ENCODE measurements around the gene FGFRL1. TPM values are rescaled to one million over a fixed set of nuclear protein-coding genes. Genes with fewer than 3 reads are reported as not detected.
"Not testable (repeated sequence)": the region's sequence is repeated elsewhere in the genome, so short reads cannot be mapped to it uniquely, and the experiment has no call there.

FGFRL1 gene
- total RNA-seq, 2 donors from 2014 or later, result 16.0 to 34.7 TPM

- intact Hi-C loops (cut with DNase I), result no loop called here
- peaks cover 27% of the 10 kb centered on the region for H3K27me3 ChIP-seq
- DNase-seq, result no peak
- H3K9me3 ChIP-seq, result no peaks in the 10 kb centered on the region
- H3K27ac ChIP-seq, result no peak overlapping the region
- no peak overlapping the region for H3K4me3 ChIP-seq
- H3K9ac ChIP-seq (ENCODE audit: low read depth in 2 of 2, low read length in 2 of 2), result no peak overlapping the region
- no peak for TF ChIP-seq CTCF (IDR thresholded peaks at IDR 0.05)
- H3K4me1 ChIP-seq, result peaks cover 8% of the 10 kb centered on the region
- no peaks in the 10 kb centered on the region for H3K36me3 ChIP-seq
Observed at GRCh38 chr4:995311-996026, 16.0 kb upstream of the FGFRL1 start.

- no peak for DNase-seq
- H3K4me3 ChIP-seq, result no peak overlapping the region
- TF ChIP-seq CTCF (IDR thresholded peaks at IDR 0.05), result no peak
- no peak overlapping the region for H3K9ac ChIP-seq (ENCODE audit: low read depth in 2 of 2, low read length in 2 of 2)
- intact Hi-C loops (cut with DNase I), result no loop called here
- H3K9me3 ChIP-seq, result no peaks in the 10 kb centered on the region
- H3K4me1 ChIP-seq, result peaks cover 8% of the 10 kb centered on the region
- no peaks in the 10 kb centered on the region for H3K36me3 ChIP-seq
- no peak overlapping the region for H3K27ac ChIP-seq
- H3K27me3 ChIP-seq, result peaks cover 35% of the 10 kb centered on the region
Observed at GRCh38 chr4:996030-996996, 15.1 kb upstream of the FGFRL1 start.

GRCh38 chr4:996997-997374 is 14.4 kb upstream of the FGFRL1 start:
- intact Hi-C loops (cut with DNase I), result no loop called here
- no peak overlapping the region for H3K4me3 ChIP-seq
- peaks cover 9% of the 10 kb centered on the region for H3K4me1 ChIP-seq
- TF ChIP-seq CTCF (IDR thresholded peaks at IDR 0.05), result no peak
- no peaks in the 10 kb centered on the region for H3K36me3 ChIP-seq
- H3K27ac ChIP-seq, result no peak overlapping the region
- no peaks in the 10 kb centered on the region for H3K9me3 ChIP-seq
- DNase-seq, result no peak
- no peak overlapping the region for H3K9ac ChIP-seq (ENCODE audit: low read depth in 2 of 2, low read length in 2 of 2)
- peaks cover 42% of the 10 kb centered on the region for H3K27me3 ChIP-seq

GRCh38 chr4:997375-998071 is 13.9 kb upstream of the FGFRL1 start:
- H3K27ac ChIP-seq, result no peak overlapping the region
- no peak for TF ChIP-seq CTCF (IDR thresholded peaks at IDR 0.05)
- H3K27me3 ChIP-seq, result peaks cover 47% of the 10 kb centered on the region
- peaks cover 14% of the 10 kb centered on the region for H3K4me1 ChIP-seq
- DNase-seq, result no peak
- H3K9ac ChIP-seq (ENCODE audit: low read depth in 2 of 2, low read length in 2 of 2), result no peak overlapping the region
- H3K4me3 ChIP-seq, result no peak overlapping the region
- intact Hi-C loops (cut with DNase I), result no loop called here
- H3K9me3 ChIP-seq, result no peaks in the 10 kb centered on the region
- H3K36me3 ChIP-seq, result no peaks in the 10 kb centered on the region

- H3K27me3 ChIP-seq, result peaks cover 54% of the 10 kb centered on the region
- H3K9me3 ChIP-seq, result no peaks in the 10 kb centered on the region
- no peak overlapping the region for H3K27ac ChIP-seq
- no peak overlapping the region for H3K9ac ChIP-seq (ENCODE audit: low read depth in 2 of 2, low read length in 2 of 2)
- DNase-seq, result no peak
- H3K4me1 ChIP-seq, result peaks cover 18% of the 10 kb centered on the region
- TF ChIP-seq CTCF (IDR thresholded peaks at IDR 0.05), result no peak
- intact Hi-C loops (cut with DNase I), result no loop called here
- no peak overlapping the region for H3K4me3 ChIP-seq
- H3K36me3 ChIP-seq, result no peaks in the 10 kb centered on the region
Observed at GRCh38 chr4:998096-998691, 13.2 kb upstream of the FGFRL1 start.

GRCh38 chr4:999240-999863 is 12.1 kb upstream of the FGFRL1 start:
- H3K27ac ChIP-seq; intact Hi-C loops (cut with DNase I); H3K36me3 ChIP-seq; H3K9ac ChIP-seq (ENCODE audit: low read depth in 2 of 2, low read length in 2 of 2); DNase-seq; H3K4me3 ChIP-seq; H3K9me3 ChIP-seq: not testable (repeated sequence)
- Histone ChIP-seq H3K27me3 (peaks cover 65% of the 10 kb centered on the region), H3K4me1 (peaks cover 18% of the 10 kb centered on the region)

All from colonic mucosa (tissue), 4 donors.